Activated CD8-positive, alpha-beta T cell treated with anti-CD3 and anti-CD28 coated beads for 36 hours (primary cell): ENCODE data around the gene KLHL12. TPM values are rescaled to one million over a fixed set of nuclear protein-coding genes. Genes with fewer than 3 reads are reported as not detected.

Experiments
- ATAC-seq: fragments of 200-7000 bp; cut with Tn5 transposase; one replicate; pipeline ENCODE4 v1.10.0; 2021; ENCODE audit warnings: mild to moderate bottlenecking, moderate library complexity
- CTCF ChIA-PET: fragments of 350-600 bp; sonication (Branson Sonifier 250); formaldehyde crosslinking; loops from one replicate; lab custom pipeline; 2021; ENCODE audit warnings: antibody characterized with exemption; lab: Charles Lee
- POLR2A ChIA-PET: fragments of 350-600 bp; sonication (Branson Sonifier 250); formaldehyde crosslinking; loops from one replicate; lab custom pipeline; 2021; ENCODE audit warnings: antibody characterized with exemption; lab: Charles Lee
- DNase-seq: peaks from one replicate; pipeline ENCODE4 v3.0.0-alpha.2; 2020
- H3K27ac Mint-ChIP-seq: one replicate; pipeline ENCODE4 v1.8.0; 2021; ENCODE audit warnings: mild to moderate bottlenecking, mixed read lengths
- H3K27me3 Mint-ChIP-seq: one replicate; pipeline ENCODE4 v1.8.0; 2021; ENCODE audit warnings: mixed read lengths
- H3K36me3 Mint-ChIP-seq: one replicate; pipeline ENCODE4 v1.8.0; 2021; ENCODE audit warnings: low read depth, mixed read lengths
- H3K4me1 Mint-ChIP-seq: one replicate; pipeline ENCODE4 v1.8.0; 2021; ENCODE audit warnings: low read depth, mixed read lengths
- H3K4me3 Mint-ChIP-seq: one replicate; pipeline ENCODE4 v1.8.0; 2021; ENCODE audit warnings: mild to moderate bottlenecking, moderate library complexity, mixed read lengths
- H3K9me3 Mint-ChIP-seq: one replicate; pipeline ENCODE4 v1.8.0; 2021; ENCODE audit warnings: mixed read lengths
- intact Hi-C: fragments of 100-400 bp; cut with micrococcal nuclease; formaldehyde crosslinking; loops from one replicate; pipeline ENCODE4 v1.10.0; 2022
- total RNA-seq, 2 experiments: library from RNA; stranded (reverse); gene quantifications; one replicate each; pipeline ENCODE4 v1.2.3, GENCODE V29; 2021
- TF ChIP-seq, protein P1 (sequence below): fragments of 200-600 bp; IDR thresholded peaks from one replicate; pipeline ENCODE4 v1.8.0; 2022; ENCODE audit warnings: antibody characterized with exemption, mild to moderate bottlenecking

Gene KLHL12
- total RNA-seq, 2 experiments from 2014 or later = 38.0 to 43.7 TPM

DNA sequence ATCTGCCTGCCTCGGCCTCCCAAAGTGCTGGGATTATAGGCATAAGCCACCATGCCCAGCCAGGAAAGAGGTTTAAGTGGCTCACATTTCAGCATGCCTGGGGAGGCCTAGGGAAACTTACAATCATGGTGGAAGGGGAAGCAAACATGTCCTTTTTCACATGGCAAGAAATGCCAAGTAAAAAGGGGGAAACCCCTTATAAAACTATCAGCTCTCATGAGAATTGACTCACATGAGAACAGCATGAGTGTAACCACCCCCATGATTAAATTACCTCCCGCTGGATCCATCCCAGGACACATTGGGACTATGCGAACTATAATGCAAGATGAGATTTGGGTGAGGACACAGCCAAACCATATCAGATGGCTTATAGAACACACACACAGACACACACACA is 8.8 kb upstream of the KLHL12 start:
- Mint-ChIP-seq H3K4me1 (peaks cover 2% of the 10 kb centered on the region), H3K27ac (no peak overlapping the region), H3K9me3 (no peaks in the 10 kb centered on the region), H3K4me3 (no peak overlapping the region), H3K27me3 (peaks cover 1% of the 10 kb centered on the region), H3K36me3 (peaks cover under 1% of the 10 kb centered on the region)
- TF ChIP-seq, protein P1, sequence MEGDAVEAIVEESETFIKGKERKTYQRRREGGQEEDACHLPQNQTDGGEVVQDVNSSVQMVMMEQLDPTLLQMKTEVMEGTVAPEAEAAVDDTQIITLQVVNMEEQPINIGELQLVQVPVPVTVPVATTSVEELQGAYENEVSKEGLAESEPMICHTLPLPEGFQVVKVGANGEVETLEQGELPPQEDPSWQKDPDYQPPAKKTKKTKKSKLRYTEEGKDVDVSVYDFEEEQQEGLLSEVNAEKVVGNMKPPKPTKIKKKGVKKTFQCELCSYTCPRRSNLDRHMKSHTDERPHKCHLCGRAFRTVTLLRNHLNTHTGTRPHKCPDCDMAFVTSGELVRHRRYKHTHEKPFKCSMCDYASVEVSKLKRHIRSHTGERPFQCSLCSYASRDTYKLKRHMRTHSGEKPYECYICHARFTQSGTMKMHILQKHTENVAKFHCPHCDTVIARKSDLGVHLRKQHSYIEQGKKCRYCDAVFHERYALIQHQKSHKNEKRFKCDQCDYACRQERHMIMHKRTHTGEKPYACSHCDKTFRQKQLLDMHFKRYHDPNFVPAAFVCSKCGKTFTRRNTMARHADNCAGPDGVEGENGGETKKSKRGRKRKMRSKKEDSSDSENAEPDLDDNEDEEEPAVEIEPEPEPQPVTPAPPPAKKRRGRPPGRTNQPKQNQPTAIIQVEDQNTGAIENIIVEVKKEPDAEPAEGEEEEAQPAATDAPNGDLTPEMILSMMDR = no peak
- intact Hi-C loops = no loop called here
- no peak for ATAC-seq
- DNase-seq = no peak
- CTCF ChIA-PET = no interaction called here
- POLR2A ChIA-PET = no interaction called here

DNA sequence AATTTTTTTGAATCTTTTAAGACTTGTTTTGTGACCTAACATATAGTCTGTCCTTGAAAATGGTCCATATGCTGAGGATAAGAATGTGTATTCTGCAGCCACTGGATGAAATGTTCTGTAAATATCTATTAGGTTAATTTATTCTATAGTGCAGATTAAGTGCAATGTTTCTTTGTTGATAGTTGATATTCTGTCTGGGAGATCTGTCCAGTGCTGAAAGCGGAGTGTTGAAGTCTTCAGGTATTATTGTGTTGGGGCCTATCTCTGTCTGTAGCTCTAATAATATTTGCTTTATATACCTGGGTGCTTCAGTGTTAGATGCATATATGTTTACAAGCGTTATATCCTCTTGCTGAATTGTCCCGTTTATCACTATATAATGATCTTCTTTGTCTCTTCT is 7.7 kb upstream of the KLHL12 start:
- intact Hi-C loops = no loop called here
- POLR2A ChIA-PET = no interaction called here
- Mint-ChIP-seq H3K4me3 (no peak overlapping the region), H3K4me1 (peaks cover 2% of the 10 kb centered on the region), H3K9me3 (no peaks in the 10 kb centered on the region), H3K36me3 (no peaks in the 10 kb centered on the region), H3K27me3 (peaks cover 1% of the 10 kb centered on the region), H3K27ac (no peak overlapping the region)
- DNase-seq = no peak
- no peak for ATAC-seq
- CTCF ChIA-PET = no interaction called here
- TF ChIP-seq, protein P1 = no peak

DNA sequence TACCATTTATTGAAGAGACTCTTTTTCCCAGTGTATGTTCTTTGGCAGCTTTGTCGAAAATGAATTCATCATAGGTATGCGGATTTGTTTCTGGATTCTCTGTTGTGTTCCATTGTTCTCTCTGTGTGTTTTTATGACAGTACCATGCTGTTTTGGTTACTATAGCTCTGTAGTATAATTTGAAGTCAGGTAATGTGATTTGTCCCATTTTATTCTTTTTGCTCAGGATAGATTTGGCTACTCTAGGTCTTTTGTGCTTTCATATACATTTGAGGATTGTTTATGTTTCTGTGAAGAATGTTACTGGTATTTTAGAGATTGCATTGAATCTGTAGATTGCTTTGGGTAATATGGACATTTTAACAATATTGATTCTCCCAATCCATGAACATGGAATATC is 5.4 kb upstream of the KLHL12 start:
- POLR2A ChIA-PET = interaction anchor here (0.6 kb wide), 1 partner anchor 52 kb away, joined by 4 read pairs; no protein-coding TSS in a partner anchor
- ATAC-seq (no peak), DNase-seq (no peak)
- H3K27ac Mint-ChIP-seq = no peak overlapping the region
- H3K9me3 Mint-ChIP-seq = no peaks in the 10 kb centered on the region
- CTCF ChIA-PET = no interaction called here
- intact Hi-C loops = no loop called here
- TF ChIP-seq, protein P1 = no peak
- H3K36me3 Mint-ChIP-seq = no peaks in the 10 kb centered on the region
- no peak overlapping the region for H3K4me3 Mint-ChIP-seq
- peaks cover 2% of the 10 kb centered on the region for H3K4me1 Mint-ChIP-seq
- H3K27me3 Mint-ChIP-seq = peaks cover 1% of the 10 kb centered on the region

DNA sequence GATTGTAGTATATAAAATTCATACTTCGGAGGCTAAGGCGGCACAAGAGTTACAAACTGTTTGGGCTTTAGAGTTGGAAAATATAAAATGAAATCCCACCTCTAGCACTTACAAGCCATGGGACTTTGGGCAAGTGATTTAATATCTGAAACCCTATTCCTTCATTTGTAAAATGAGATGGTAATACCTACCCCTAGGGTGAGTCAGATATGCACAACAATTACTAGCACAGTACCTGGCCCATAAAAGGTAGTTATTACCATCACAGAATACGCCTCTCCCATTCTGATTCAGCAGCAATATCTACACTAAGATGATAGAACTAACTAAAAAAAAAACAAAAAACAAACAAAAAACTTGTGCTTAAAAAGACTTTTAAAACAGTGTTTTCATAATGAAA is 3.5 kb downstream of the KLHL12 start:
- CTCF ChIA-PET = interaction anchor here (1.9 kb wide), 1 partner anchor 76 kb away, joined by 5 read pairs; no protein-coding TSS in a partner anchor
- POLR2A ChIA-PET = no interaction called here
- Mint-ChIP-seq H3K4me1 (peaks cover 24% of the 10 kb centered on the region), H3K36me3 (peaks cover 10% of the 10 kb centered on the region), H3K27ac (no peak overlapping the region), H3K27me3 (no peaks in the 10 kb centered on the region), H3K4me3 (no peak overlapping the region), H3K9me3 (no peaks in the 10 kb centered on the region)
- TF ChIP-seq, protein P1 = no peak
- DNase-seq (no peak), ATAC-seq (no peak)
- intact Hi-C loops = no loop called here

DNA sequence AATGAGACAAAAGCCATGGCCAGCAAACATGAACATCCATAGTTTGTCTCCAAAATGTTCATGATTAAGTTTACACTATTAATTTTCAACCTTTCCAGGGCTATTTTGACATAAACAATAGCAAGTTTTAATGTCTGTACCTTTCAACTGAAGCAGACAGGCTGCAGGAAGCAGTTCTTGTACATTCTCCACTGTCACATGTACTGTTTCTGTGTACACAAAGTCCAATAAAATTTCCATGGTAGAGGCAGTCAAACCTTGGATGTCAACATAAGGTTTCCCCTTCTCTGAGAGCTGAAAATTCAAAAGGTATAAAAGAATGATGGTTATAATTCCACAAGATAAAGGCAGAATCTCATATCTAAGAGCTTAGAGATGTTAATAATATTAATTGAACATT is 7.4 kb downstream of the KLHL12 start:
- H3K36me3 Mint-ChIP-seq = peaks cover 17% of the 10 kb centered on the region
- no peaks in the 10 kb centered on the region for H3K9me3 Mint-ChIP-seq
- peaks cover 13% of the 10 kb centered on the region for H3K4me1 Mint-ChIP-seq
- no peak overlapping the region for H3K27ac Mint-ChIP-seq
- no peak overlapping the region for H3K4me3 Mint-ChIP-seq
- TF ChIP-seq, protein P1 = no peak
- ChIA-PET POLR2A (no interaction called here), CTCF (no interaction called here)
- no peaks in the 10 kb centered on the region for H3K27me3 Mint-ChIP-seq
- DNase-seq (no peak), ATAC-seq (no peak)
- intact Hi-C loops = no loop called here
